K562 treated with DMSO at 1 percent for 24 hours (cell line): ENCODE data around the gene FOS. TPM values are rescaled to one million over a fixed set of nuclear protein-coding genes. Genes with fewer than 3 reads are reported as not detected.

Experiments used
- total RNA-seq: library from RNA; unstranded; fragments of 300-600 nt; gene quantifications from 2 replicates; pipeline ENCODE4 v1.2.3, GENCODE V29; 2022; ENCODE audit warnings: low read depth; ENCODE audit not compliant: insufficient read depth

Gene FOS
- 6.4 and 7.3 TPM in 2 replicates for total RNA-seq

GRCh38 chr14:75278422-75279152, at the start of gene FOS:
Gene FOS, plus strand, starts transcription at chr14:75278828. Its CDS starts 155 bp downstream, at chr14:75278983.

Other genes with a start within 250 kb of the FOS start
- gene MLH3, start 227.4 kb upstream of the FOS start, total RNA-seq: 3.6 and 3.8 TPM in 2 replicates
- gene ACYP1, start 214.8 kb upstream of the FOS start, total RNA-seq: 37.6 and 41.1 TPM in 2 replicates
- 8.4 and 8.8 TPM in 2 replicates for gene ZC2HC1C, start 209.2 kb upstream of the FOS start, total RNA-seq
- gene NEK9, start 151.8 kb upstream of the FOS start, total RNA-seq: 29.1 and 36.4 TPM in 2 replicates
- gene TMED10, start 102.2 kb upstream of the FOS start, total RNA-seq: 79.9 and 105 TPM in 2 replicates
- gene JDP2, start 149.2 kb downstream of the FOS start, total RNA-seq: 36.8 and 38.2 TPM in 2 replicates
- 4.3 and 6.1 TPM in 2 replicates for gene BATF, start 243.6 kb downstream of the FOS start, total RNA-seq